GM18907 (cell line): ENCODE results near the gene ANXA8.
"Not testable (repeated sequence)": the region's sequence is repeated elsewhere in the genome, so short reads cannot be mapped to it uniquely, and the experiment has no call there.

Experiments used
- ATAC-seq: cut with Tn5 transposase; IDR thresholded peaks from one replicate; pipeline ENCODE4 v1.9.1; 2021; ENCODE audit warnings: mild to moderate bottlenecking, moderate library complexity; ENCODE audit not compliant: unreplicated experiment

The ANXA8 gene, protein sequence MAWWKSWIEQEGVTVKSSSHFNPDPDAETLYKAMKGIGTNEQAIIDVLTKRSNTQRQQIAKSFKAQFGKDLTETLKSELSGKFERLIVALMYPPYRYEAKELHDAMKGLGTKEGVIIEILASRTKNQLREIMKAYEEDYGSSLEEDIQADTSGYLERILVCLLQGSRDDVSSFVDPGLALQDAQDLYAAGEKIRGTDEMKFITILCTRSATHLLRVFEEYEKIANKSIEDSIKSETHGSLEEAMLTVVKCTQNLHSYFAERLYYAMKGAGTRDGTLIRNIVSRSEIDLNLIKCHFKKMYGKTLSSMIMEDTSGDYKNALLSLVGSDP

DNA sequence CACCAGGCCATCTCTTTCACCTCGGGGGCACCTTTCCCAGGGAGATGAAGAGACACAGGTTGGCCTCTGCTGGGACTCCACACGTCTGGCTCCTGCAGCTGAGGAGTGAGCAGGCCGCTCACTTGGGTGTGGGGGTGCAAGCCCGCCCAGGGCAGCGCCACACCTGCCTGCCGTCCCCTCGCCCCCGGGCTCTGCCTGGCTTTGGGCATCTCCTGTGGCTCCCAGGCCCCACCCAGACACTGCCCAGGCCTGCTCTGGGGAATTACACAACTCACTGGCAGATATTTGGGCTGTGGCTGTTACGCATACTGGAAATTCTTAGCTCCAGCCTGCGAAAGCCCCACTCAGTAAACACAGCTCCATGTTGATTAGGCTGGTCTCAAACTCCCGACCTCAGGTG lies at the start of gene ANXA8:
TSS of gene ANXA8 (minus strand) at position 193 of the 400 bp plus-strand sequence. CDS start at position 11, 182 bp downstream.
- not testable (repeated sequence) for ATAC-seq

DNA sequence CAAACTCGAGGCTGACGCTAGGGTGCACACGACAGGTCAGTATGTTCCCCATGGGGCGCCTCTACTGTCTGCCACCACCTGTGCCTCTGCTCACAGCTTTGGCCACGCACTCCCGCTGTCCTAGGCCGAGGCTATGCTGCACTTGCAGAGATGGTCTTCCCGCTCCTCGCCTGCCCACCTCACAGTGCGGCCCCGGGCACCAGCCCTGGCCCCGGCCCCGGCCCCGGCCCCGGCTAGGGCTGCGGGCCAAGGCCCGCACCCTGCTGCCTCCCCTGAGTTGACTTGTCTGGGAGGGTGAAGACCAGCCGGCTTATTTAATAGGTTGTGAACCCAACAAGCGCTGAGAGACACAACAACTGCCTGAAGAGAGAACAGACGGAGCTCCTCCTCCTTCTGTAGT lies 39.6 kb upstream of the ANXA8 start, which contains the start of gene AGAP9:
TSS of gene AGAP9 (minus strand) at position 164 of the 400 bp plus-strand sequence. CDS start at position 52, 112 bp downstream.
- ATAC-seq: not testable (repeated sequence)

DNA sequence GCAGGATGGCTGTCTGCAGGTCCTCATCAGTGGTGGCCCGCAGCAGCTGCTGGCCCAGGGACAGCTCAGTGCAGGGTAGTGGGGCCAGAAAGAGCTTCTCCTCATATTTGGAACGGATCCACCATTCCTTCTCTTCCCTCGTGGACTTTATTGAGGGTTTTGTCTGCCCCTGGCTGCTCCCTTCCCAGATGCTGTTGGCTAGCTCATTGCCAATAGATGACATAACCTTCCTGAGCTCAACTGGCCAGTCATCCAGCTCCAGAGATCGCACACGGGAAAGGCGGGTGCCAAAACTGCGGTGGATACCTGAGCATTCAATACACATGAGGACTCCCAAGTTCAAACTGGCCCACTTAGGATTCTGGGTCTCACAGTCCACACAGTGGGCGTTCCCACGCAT lies 18.4 kb upstream of the ANXA8 start:
- not testable (repeated sequence) for ATAC-seq

DNA sequence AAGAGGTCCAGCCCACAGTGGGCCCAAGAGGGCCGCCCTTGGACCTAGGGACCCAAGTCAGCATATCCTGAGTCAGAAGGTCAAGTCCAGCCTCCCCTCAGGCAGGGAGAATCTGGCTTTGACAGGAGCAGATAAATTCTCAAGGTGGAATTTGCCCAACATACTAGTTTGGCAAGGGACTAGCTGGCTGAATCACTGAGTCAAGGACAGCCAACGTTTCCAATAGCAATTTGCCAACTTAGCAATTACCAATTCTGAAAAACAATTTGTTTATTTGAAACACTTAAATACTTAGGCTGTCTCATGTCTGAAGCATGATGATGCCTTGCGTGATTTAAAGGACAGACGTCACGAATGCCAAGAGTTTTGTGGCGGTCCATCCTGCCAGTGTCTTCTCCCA lies 10.3 kb upstream of the ANXA8 start:
- not testable (repeated sequence) for ATAC-seq

DNA sequence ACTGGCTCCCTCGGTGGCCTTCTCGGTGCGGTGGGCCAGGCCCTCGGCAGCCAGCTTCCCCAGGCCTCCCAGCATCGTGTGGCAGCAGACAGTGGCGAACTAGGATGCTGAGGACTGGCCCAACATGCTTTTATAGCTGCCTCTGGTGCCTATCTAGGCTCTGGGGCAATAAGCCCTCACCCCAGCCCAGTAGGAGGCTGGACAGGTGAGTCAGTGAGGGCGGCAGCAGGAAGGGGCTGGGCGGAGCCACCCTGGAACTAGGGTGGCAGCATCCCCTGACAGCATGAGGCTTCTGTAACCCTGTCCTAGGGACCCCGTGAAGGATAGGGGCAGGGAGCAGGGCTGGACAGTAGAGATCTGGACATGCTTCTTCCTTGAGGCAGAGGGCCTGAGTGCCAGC lies 7.7 kb upstream of the ANXA8 start, which contains the start of gene FAM25G:
TSS of gene FAM25G (minus strand) at position 101 of the 400 bp plus-strand sequence. CDS start at position 75, 26 bp downstream.
- not testable (repeated sequence) for ATAC-seq

DNA sequence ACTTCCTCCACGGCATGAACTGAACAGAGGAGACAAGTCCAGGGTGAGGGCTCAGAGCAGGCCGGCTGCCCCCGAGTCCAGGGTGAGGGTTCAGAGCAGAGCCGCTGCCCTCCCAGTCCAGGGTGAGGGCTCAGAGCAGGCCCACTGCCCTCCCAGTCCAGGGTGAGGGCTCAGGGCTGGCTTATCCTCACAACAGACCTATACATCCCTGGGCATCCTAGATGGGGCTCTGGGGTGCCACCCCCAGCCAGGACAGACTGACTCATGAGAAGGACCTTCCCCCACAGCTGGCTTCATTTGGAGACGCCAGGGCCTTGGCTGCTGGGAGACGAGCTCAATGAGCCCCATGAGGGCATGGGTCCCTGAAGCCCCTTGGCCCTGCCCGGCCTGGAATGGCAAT lies 5.7 kb upstream of the ANXA8 start:
- not testable (repeated sequence) for ATAC-seq

DNA sequence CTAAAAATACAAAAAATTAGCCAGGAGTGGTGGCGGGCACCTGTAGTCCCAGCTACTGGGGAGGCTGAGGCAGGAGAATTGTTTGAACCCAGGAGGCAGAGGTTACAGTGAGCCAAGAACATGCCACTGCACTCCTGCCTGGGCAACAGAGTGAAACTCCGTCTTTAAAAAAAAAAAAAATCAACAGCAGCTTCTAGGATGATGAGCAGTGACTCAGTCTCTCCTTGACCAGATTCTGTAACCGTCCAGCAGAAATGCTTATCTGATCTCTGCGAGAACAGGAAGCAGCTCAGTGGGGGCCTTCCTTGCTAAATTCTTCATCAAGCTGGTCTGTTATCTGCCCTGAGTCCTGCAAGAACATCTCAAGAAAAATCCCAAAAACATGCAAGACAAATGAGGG lies 2.0 kb upstream of the ANXA8 start:
- ATAC-seq: not testable (repeated sequence)

DNA sequence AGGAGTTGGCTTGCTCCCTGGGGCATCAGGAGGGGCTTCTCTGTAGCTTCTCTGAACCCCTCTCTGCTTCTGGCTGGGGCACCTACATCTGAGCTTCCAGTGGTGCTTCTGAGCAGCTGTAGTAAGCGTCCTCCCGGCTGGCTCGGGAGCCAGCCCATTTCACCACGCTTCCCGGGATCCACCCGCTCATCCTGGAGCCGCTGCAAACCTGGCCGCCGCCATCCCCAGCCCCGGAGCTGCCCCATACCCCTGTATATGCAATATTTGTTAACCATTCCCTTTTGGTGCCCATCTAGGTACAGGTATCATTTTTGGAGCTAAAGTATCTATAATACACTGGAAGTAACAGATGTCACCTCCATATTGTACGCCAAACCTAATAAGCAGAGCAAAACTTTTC lies 871 bp upstream of the ANXA8 start:
- ATAC-seq: not testable (repeated sequence)

DNA sequence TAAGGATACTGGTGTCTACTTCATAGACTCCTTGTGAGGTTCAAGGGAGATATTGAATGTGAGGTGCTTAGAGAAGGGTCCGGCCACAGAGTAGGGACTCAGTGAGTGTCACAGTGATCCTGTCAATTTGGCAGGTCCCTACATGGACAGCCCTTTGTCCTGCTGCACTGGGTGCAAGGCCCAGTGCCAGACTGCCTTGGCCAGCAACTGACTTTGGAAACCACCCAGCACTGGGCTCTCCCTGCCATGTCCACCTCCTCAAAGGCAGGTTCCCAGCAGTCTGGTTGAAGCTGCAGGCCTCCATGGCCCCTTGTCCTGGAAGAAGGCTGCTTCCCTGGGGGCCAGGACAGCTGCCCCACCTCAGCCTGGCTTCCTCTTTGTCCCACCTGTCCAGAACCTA lies 1.5 kb downstream of the ANXA8 start:
- not testable (repeated sequence) for ATAC-seq

DNA sequence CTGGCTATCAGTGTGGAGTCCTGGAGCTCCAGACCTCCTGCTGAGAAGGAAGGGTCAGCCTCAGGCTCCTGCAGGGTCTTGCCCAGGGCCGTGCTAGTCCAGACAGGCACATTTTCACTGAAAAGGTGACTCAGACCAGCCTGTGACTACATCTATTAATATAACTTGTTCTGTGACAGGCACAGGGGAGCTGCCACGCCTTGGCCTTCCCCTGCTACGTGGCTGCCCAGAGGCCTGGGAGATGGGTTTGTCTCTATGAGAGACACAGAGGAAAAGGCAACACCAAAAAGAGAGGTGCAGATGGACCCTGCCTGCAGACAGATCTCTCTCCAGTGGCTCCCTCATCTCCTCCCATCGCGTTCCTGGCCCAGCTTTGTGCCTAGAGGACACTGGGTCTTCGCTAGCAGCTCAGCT lies 2.1 kb downstream of the ANXA8 start:
- not testable (repeated sequence) for ATAC-seq

DNA sequence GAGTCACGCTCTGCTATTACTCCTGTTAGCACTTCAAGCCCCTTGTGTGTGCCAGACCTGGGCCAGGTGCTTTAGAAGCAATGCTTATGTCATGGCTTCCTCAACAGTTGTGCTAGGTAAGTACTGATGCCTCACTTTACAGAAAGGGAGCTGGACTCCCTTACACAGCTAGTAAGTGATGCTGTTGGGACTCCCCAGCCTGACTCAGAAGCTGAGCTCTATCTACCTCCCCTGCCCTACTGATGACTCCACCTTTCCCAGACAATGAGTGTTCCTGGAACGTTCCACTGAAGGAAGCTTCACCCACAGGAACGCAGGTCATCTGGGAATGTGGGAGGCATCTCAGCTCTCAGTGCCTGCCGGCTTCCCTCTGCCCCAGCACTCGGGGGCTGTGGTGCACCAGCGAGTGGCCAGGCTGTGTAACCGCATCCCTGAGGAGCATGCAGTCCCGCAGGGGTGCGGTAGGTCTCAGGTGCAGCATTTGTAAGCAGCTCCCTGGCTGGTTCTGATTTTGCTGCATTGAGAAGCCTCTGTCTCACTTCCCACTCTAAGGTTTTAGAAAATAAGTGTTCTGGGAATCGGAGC lies 2.6 kb downstream of the ANXA8 start:
- not testable (repeated sequence) for ATAC-seq

DNA sequence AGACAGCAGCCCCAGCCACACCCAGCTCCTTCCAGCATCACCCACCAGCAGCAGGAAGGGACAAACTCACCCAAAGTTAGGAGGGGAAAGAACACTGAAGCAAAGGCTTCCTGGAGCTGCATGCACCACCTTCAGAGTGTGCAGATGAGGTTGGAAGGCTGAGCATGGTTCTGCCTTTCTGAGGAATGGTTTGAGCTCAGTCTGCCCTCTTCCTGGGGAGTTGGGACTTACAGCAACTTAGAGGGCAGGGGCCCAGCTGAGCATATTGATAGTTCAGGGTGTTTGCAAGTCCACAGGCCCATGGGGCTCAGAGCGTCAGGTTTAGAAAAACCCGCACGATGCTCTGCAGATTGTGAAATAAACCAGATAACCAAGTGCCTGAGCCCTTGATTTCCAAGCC lies 3.8 kb downstream of the ANXA8 start:
- ATAC-seq: not testable (repeated sequence)

DNA sequence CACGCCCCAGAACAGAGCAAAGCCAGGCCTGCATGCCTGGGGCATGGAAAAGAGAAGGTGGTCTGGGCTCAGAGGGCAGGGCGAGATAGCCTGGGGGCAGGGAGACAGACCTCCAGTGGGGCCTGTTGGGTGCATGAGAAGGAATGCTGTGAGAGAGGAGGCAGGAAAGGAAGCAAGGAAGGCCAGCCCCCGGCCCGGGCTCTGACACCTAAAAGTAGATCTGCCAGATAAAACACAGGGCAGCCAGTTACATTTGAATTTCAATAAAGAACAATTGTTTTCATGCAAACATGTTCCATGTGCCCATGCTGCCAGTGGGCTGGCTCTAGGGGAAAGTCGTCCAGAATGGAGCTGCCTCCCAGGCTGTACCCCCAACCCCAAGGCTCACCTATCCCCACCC lies 5.8 kb downstream of the ANXA8 start:
- not testable (repeated sequence) for ATAC-seq

DNA sequence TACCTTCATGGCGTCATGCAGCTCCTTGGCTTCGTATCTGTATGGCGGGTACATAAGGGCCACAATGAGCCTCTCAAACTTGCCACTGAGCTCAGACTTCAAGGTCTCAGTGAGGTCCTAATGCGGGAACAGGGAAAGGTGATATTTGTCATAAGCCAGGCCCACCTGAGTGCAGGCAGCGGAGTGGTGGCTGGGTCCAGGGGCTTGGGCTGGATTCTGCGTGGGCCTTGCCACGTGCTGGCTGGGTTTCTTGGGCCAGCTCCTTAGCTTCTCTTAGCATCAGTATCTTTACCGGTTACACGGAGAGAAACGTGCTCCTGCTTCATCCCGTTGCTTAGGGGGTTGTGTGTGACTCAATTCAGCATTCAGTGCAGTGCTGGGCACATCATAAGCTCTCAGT lies 6.8 kb downstream of the ANXA8 start:
- not testable (repeated sequence) for ATAC-seq

DNA sequence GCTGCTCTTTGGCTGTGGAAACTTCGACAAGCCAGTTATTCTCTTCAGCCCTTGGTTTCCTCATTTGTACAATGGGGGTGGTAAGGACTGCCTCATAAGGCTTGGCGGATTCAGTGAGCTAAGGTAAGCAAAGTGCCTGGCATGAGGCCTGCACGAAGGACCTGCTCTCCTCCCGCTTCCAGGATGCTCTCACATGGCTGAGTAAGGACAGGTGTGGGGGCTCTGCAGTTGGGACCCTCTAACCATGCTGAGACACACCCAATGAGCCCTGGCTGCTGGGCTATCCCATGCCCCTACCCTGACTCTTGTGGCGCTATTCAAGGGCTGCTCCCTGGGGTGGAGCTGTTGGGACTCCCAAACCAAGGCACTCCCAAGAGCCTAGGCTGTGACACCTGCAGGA lies 8.8 kb downstream of the ANXA8 start:
- not testable (repeated sequence) for ATAC-seq

DNA sequence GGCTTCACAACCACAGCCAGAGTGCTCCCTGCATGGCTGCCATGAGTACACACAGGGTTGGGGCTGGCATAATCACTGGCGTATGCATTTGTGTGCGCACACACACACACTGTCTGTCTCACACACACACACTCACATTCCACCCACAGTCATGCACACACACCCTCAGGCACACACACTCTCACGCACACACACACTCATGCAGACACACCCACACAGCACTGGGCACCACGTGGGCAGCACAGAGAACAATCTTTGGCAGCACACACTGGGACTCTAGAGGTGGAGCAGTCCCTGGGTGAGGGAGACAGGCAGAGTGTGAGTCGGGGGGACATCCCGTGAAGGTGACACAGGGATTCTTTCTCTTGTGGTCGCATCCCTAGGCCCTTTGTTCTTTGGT lies 10.4 kb downstream of the ANXA8 start:
- not testable (repeated sequence) for ATAC-seq

DNA sequence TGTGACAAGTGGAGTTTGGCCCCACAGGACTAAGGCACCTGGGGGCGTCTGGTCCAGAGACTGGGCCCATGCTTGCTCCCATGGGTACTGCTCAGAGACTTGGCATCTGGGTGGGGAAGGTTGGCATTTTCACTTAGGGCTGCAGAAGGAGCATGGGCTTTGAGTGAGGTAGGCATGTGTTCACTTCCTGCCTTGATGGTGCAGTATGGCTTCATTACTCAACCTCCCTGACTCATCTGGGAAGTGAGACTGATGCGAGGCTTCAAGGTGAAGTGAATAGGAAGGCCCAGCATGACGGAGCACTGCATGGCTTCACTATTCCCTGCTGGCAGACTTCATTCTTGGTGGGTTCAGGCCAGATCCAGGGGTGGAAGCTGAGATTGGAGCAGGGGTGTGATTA lies 11.3 kb downstream of the ANXA8 start:
- ATAC-seq: peak; percentile 68

DNA sequence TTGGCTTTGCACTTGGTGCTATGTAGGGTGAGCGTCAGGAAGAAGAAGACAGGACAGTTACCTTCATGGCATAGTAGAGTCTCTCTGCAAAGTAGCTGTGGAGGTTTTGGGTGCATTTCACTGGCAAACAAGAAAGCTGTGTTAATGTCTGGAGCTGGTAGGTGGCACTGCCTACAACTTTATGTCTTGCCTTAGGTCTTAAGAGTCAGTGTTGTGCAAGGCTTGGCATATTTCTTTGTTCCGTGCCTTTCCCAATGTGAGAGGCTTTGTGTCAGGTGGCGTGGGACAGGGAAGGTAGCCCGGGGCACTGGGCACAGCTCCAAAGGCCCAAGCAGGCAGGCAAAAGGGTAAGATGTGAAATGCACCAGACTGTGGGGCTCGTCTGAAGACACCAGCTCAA lies 11.8 kb downstream of the ANXA8 start:
- ATAC-seq: not testable (repeated sequence)

DNA sequence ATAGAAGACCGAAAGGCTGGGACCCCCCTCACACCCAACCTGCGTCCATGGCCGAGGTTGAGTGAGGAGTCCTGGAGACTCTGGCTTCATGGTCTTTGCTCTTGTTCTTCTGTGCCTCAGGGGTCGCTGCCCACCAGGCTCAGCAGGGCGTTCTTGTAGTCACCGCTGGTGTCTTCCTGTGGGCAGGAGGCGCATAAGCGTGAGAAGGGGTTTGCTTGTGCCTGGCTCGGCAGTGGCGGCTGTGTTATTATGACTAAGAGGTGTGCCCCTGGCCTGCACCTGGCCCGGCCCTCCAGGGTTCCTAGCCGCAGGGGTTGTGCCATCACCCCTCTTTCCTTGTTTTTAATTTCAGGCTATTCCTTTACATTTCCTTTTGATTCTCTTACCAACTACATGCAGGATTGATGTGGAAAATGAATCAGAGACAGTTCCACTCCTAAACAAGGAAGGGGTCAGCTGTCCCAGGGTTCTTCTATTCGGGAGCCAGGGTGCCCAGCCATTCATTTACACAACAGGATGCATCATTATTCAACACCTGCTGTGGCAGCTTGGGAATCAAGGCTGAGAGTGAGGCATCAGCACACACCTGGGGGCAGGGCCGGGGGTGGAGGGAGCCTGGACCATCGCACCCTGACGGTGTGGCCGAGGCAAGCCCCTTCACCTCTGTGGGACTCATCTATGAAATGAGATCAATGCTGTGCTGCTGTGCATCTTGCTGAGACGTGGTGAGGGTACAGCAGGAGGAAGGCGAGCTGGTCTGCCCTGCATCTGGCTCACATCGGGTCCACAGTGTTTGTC lies 15.0 kb downstream of the ANXA8 start:
- ATAC-seq: not testable (repeated sequence)

DNA sequence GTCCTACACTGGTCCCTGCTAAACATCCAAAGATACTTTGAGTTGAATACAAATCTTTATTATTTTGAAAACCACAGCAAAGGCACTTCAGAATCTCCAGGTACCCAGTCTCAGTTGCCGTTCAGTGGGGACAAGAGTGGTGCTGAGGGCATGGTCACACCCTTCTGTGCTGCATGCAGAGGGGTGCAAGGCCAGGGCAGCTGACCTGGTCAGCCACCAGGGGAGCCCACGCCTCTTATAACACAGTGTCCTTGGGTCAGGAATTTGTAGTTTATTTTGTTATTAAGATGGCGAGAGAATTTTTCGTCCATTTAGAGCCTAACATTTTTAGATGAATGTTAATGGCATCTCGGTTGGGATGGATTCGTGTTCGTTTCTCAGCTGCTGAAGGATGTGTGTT lies 16.0 kb downstream of the ANXA8 start:
- ATAC-seq: not testable (repeated sequence)

DNA sequence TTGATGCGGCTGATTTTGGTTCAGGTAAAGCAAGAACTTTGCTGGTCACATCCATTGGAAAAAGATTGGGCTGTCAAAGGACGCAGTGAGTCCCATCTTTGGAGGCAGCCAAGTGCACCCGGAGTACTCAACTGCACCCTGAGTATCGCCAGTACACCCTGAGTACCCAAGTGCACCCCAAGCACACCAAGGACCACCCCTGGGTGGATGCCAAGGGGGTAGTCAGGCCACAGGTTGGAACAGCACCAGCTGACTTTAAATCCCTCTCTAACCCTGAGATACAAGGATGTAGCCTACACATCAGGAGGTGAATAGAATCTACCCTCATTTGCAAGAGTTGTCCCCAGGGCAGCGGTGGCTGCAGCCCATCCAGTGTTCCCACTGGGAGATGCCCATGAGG lies 16.5 kb downstream of the ANXA8 start:
- ATAC-seq: not testable (repeated sequence)
